Suprapubic skin (tissue), 4 donors: ENCODE measurements around the gene GREM1. TPM values are rescaled to one million over a fixed set of nuclear protein-coding genes. Genes with fewer than 3 reads are reported as not detected.

Source experiments
- DNase-seq, 2 donors: peaks; one replicate each; pipeline ENCODE4 v3.0.0-alpha.2; 2019; ENCODE audit warnings: low spot score in 2 of 2
- H3K27ac ChIP-seq: fragments of 200-600 bp; sonication (generic); one replicate; pipeline ENCODE4 v1.5.1; 2019
- H3K27me3 ChIP-seq: fragments of 200-600 bp; sonication (generic); one replicate; pipeline ENCODE4 v1.5.1; 2019
- H3K36me3 ChIP-seq: fragments of 200-600 bp; sonication (generic); one replicate; pipeline ENCODE4 v1.5.1; 2019
- H3K4me1 ChIP-seq: fragments of 200-600 bp; sonication (generic); one replicate; pipeline ENCODE4 v1.5.1; 2019
- H3K4me3 ChIP-seq: fragments of 200-600 bp; sonication (generic); one replicate; pipeline ENCODE4 v1.5.1; 2019; ENCODE audit warnings: mild to moderate bottlenecking
- H3K9me3 ChIP-seq: fragments of 200-600 bp; sonication (generic); one replicate; pipeline ENCODE4 v1.5.1; 2019
- CTCF ChIP-seq, 2 donors: fragments of 200-600 bp in 1 of 2; fragments of 450-650 bp in 1 of 2; sonication (generic) in 1 of 2; IDR thresholded peaks; one replicate each; pipeline ENCODE4 v1.5.1; 2016 to 2019; ENCODE audit warnings: antibody characterized with exemption in 2 of 2, mild to moderate bottlenecking in 1 of 2, moderate library complexity in 1 of 2
- EP300 ChIP-seq: sonication (generic); formaldehyde crosslinking; IDR thresholded peaks from one replicate; pipeline ENCODE4 v1.6.1; 2017; ENCODE audit warnings: antibody characterized with exemption
- POLR2A ChIP-seq, 2 donors: fragments of 450-650 bp; IDR thresholded peaks; one replicate each; pipeline ENCODE4 v1.6.1; 2017; ENCODE audit warnings: antibody characterized with exemption in 2 of 2, mild to moderate bottlenecking in 2 of 2, moderate library complexity in 2 of 2
- POLR2AphosphoS5 ChIP-seq, 3 donors: sonication (generic); formaldehyde crosslinking; IDR thresholded peaks; one replicate each; pipeline ENCODE4 v1.6.1; 2017; ENCODE audit warnings: antibody characterized with exemption in 3 of 3
- WGBS: methylation state at CpG from one replicate; pipeline ENCODE4 v1.1.5; 2018; 5-methylcytosine and 5-hydroxymethylcytosine counted together
- total RNA-seq, 4 donors: library from RNA; depleted of rRNA; stranded (reverse); fragments of >200 nt; gene quantifications; one replicate each; pipeline ENCODE4 v1.1.0, GENCODE V29; 2016

Gene GREM1
- total RNA-seq, 4 donors from 2014 or later, result 0.85 to 3.6 (median 1.6) TPM

GRCh38 chr15:32722136-32722535, 4.3 kb downstream of the GREM1 start:
- no peaks in the 10 kb centered on the region for H3K9me3 ChIP-seq
- no peak for DNase-seq
- peaks cover 36% of the 10 kb centered on the region for H3K27me3 ChIP-seq
- no peaks in the 10 kb centered on the region for H3K36me3 ChIP-seq
- H3K4me1 ChIP-seq, result peaks cover 24% of the 10 kb centered on the region
- no peak overlapping the region for H3K27ac ChIP-seq
- no peak for TF ChIP-seq POLR2A (IDR thresholded peaks at IDR 0.05)
- no peak for TF ChIP-seq CTCF (IDR thresholded peaks at IDR 0.05)
- TF ChIP-seq POLR2AphosphoS5 (IDR thresholded peaks at IDR 0.05), result no peak
- no peak for TF ChIP-seq EP300
- no peak overlapping the region for H3K4me3 ChIP-seq

DNA sequence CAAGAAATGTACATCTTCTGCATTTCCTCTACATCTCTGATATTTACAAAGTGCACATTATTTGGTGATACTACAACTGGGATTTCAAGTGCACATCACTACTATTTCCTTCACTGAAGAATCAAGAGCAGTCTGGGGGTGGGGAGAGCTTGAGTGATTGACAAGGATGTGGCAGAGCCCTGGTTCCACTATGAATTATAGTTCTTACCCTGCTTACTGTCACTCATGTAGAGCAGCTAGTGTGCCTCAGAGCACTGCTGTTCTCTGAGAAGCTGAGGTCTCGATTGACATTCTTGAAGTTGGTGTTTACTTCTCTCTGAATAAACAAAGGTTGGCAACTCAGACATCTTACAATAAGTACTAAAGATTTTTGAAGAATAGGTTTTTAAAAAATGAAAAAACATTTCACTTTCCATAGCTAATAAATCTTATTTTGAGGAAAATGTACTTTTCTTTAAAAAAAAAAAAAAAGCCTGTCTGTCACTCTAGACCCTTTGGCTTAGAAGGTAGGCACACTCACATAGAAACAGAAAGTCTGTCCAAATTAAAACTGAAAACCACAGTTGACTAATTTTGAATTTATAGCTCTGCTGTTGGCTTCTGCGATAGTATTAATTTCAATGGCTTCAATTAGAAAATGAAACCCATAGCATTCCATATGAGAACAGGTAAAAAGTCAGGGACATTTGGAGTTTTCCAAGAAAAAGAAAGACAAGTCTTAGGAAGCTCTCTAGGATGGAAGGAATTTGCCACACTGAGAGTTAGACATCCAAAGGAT, 5.6 kb downstream of the GREM1 start:
- 82% methylated on average over 2 of the region's 2 CpGs for WGBS
- H3K36me3 ChIP-seq, result no peaks in the 10 kb centered on the region

GRCh38 chr15:32729700-32730395, 12.0 kb downstream of the GREM1 start:
- DNase-seq, result no peak
- no peak overlapping the region for H3K4me3 ChIP-seq
- TF ChIP-seq CTCF (IDR thresholded peaks at IDR 0.05) (no peak), POLR2AphosphoS5 (IDR thresholded peaks at IDR 0.05) (no peak), POLR2A (IDR thresholded peaks at IDR 0.05) (no peak), EP300 (no peak)
- H3K36me3 ChIP-seq, result no peaks in the 10 kb centered on the region
- no peaks in the 10 kb centered on the region for H3K27me3 ChIP-seq
- 81% methylated on average over 10 of the region's 10 CpGs for WGBS
- no peaks in the 10 kb centered on the region for H3K9me3 ChIP-seq
- H3K4me1 ChIP-seq, result no peaks in the 10 kb centered on the region
- no peak overlapping the region for H3K27ac ChIP-seq

More for the DNA sequence above, 5.6 kb downstream of the GREM1 start:
- Histone ChIP-seq H3K9me3 (no peaks in the 10 kb centered on the region), H3K4me1 (peaks cover 12% of the 10 kb centered on the region), H3K4me3 (no peak overlapping the region), H3K27me3 (peaks cover 24% of the 10 kb centered on the region), H3K27ac (no peak overlapping the region)
- DNase-seq, result no peak
- no peak for TF ChIP-seq POLR2A (IDR thresholded peaks at IDR 0.05)
- TF ChIP-seq EP300, result no peak
- no peak for TF ChIP-seq CTCF (IDR thresholded peaks at IDR 0.05)
- no peak for TF ChIP-seq POLR2AphosphoS5 (IDR thresholded peaks at IDR 0.05)

GRCh38 chr15:32730677-32731654, 13.2 kb downstream of the GREM1 start:
- WGBS, result 54% methylated on average over 24 of the region's 27 CpGs
- H3K4me1 ChIP-seq, result no peaks in the 10 kb centered on the region
- no peaks in the 10 kb centered on the region for H3K36me3 ChIP-seq
- no peak overlapping the region for H3K4me3 ChIP-seq
- no peak overlapping the region for H3K27ac ChIP-seq
- no peaks in the 10 kb centered on the region for H3K27me3 ChIP-seq
- H3K9me3 ChIP-seq, result no peaks in the 10 kb centered on the region
- no peak for DNase-seq
- TF ChIP-seq CTCF (IDR thresholded peaks at IDR 0.05), result no peak
- no peak for TF ChIP-seq POLR2A (IDR thresholded peaks at IDR 0.05)
- no peak for TF ChIP-seq EP300
- TF ChIP-seq POLR2AphosphoS5 (IDR thresholded peaks at IDR 0.05), result no peak
